Stimulated activated CD4-positive, alpha-beta T cell treated with anti-CD3 and anti-CD28 coated beads, Interleukin-1b, Interleukin-23, amount 100 ng/mL, for 4 hours (primary cell): ENCODE results near the gene DCDC2B.

ENCODE experiments used
- DNase-seq, 2 donors: peaks; one replicate each; pipeline ENCODE4 v3.0.0-alpha.2; 2020; ENCODE audit warnings: low read depth in 2 of 2

DCDC2B gene

GRCh38 chr1:32223683-32224082 is 14.8 kb downstream of the DCDC2B start:
- no peak for DNase-seq

GRCh38 chr1:32224285-32224684 is 15.4 kb downstream of the DCDC2B start:
- no peak for DNase-seq

GRCh38 chr1:32228771-32229170 is 19.9 kb downstream of the DCDC2B start:
- no peak for DNase-seq

GRCh38 chr1:32231843-32232432 is 23.0 kb downstream of the DCDC2B start:
- DNase-seq = no peak

GRCh38 chr1:32232558-32233304 is 23.8 kb downstream of the DCDC2B start:
- no peak for DNase-seq

- no peak for DNase-seq
These were observed 25.9 kb downstream of the DCDC2B start for GRCh38 chr1:32234792-32235191.

- no peak for DNase-seq
These were observed 30.4 kb downstream of the DCDC2B start for GRCh38 chr1:32239337-32239736.

- no peak for DNase-seq
These were observed 30.9 kb downstream of the DCDC2B start for GRCh38 chr1:32239790-32240139.

- DNase-seq = peak in 1 of 2 donors; percentile 36
These were observed 31.5 kb downstream of the DCDC2B start for GRCh38 chr1:32240140-32240951.

- DNase-seq = peak in 1 of 2 donors; percentile 31
These were observed 32.3 kb downstream of the DCDC2B start for GRCh38 chr1:32241001-32241763.

- no peak for DNase-seq
These were observed 33.5 kb downstream of the DCDC2B start for GRCh38 chr1:32242341-32242851.

- no peak for DNase-seq
These were observed 38.0 kb downstream of the DCDC2B start, which contains the start of gene FAM167B for GRCh38 chr1:32246888-32247273. FAM167B (plus strand) TSS chr1:32247222; CDS start chr1:32247422, 200 bp downstream.

- DNase-seq = no peak
These were observed 38.6 kb downstream of the DCDC2B start for GRCh38 chr1:32247452-32247851.

- DNase-seq = peak; percentile 60 to 76
These were observed 39.3 kb downstream of the DCDC2B start for GRCh38 chr1:32247983-32248889.

- DNase-seq = peak; percentile 56 to 72
These were observed 41.1 kb downstream of the DCDC2B start for GRCh38 chr1:32249831-32250525.

- peak; percentile 47 to 59 for DNase-seq
These were observed 42.2 kb downstream of the DCDC2B start, which contains the start of gene LCK for GRCh38 chr1:32250893-32251716. LCK (plus strand) TSS chr1:32251265; CDS start chr1:32274330, 23,065 bp downstream.

GRCh38 chr1:32255072-32256071 is 46.5 kb downstream of the DCDC2B start:
- no peak for DNase-seq
